Measurements from ENCODE around the gene MARCHF11.
A peak's percentile ranks its signal among the peaks of the same experiment; 100 is the strongest.

Gene MARCHF11

GRCh38 chr5:16179511-16179935, at the start of gene MARCHF11:
Gene MARCHF11, minus strand, starts transcription at chr5:16179791. Its CDS starts 216 bp downstream, at chr5:16179575.
- Histone ChIP-seq H3K36me3 (no peaks in the 10 kb centered on the region), H3K27me3 (ENCODE audit: insufficient read depth, low read depth, severe bottlenecking) (no peaks in the 10 kb centered on the region), H3K27ac (peak within 1 kb of the TSS; percentile 28; the same call in 1 of the 2 replicates), H3K4me3 (ENCODE audit: low read depth, low read length) (peak within 1 kb of the TSS; percentile 87), H3K9me3 (ENCODE audit: severe bottlenecking) (no peaks in the 10 kb centered on the region)
- TF ChIP-seq CTCF (IDR thresholded peaks at IDR 0.05; ENCODE audit: low read depth, low read length): no peak
- DNase-seq: peak; percentile 84

- Histone ChIP-seq H3K9me3 (ENCODE audit: severe bottlenecking) (peaks cover 12% of the 10 kb centered on the region), H3K27ac (no peak overlapping the region), H3K27me3 (ENCODE audit: insufficient read depth, low read depth, severe bottlenecking) (no peaks in the 10 kb centered on the region), H3K4me3 (ENCODE audit: low read depth, low read length) (no peak overlapping the region), H3K36me3 (no peaks in the 10 kb centered on the region)
- no peak for DNase-seq
- no peak for TF ChIP-seq CTCF (IDR thresholded peaks at IDR 0.05; ENCODE audit: low read depth, low read length)
These were observed 46.3 kb upstream of the MARCHF11 start for GRCh38 chr5:16225927-16226326.

GRCh38 chr5:16192311-16192710, 12.7 kb upstream of the MARCHF11 start:
- Histone ChIP-seq H3K9me3 (ENCODE audit: severe bottlenecking) (no peaks in the 10 kb centered on the region), H3K27me3 (ENCODE audit: insufficient read depth, low read depth, severe bottlenecking) (no peaks in the 10 kb centered on the region), H3K4me3 (ENCODE audit: low read depth, low read length) (no peak overlapping the region), H3K27ac (no peak overlapping the region), H3K36me3 (no peaks in the 10 kb centered on the region)
- TF ChIP-seq CTCF (IDR thresholded peaks at IDR 0.05; ENCODE audit: low read depth, low read length): no peak
- no peak for DNase-seq

GRCh38 chr5:16180789-16181082, 1.1 kb upstream of the MARCHF11 start:
- no peaks in the 10 kb centered on the region for H3K27me3 ChIP-seq (ENCODE audit: insufficient read depth, low read depth, severe bottlenecking)
- H3K9me3 ChIP-seq (ENCODE audit: severe bottlenecking): no peaks in the 10 kb centered on the region
- no peak overlapping the region for H3K27ac ChIP-seq
- no peaks in the 10 kb centered on the region for H3K36me3 ChIP-seq
- H3K4me3 ChIP-seq (ENCODE audit: low read depth, low read length): no peak overlapping the region
- no peak for DNase-seq
- no peak for TF ChIP-seq CTCF (IDR thresholded peaks at IDR 0.05; ENCODE audit: low read depth, low read length)

- peak; percentile 19 for DNase-seq
- H3K36me3 ChIP-seq: no peaks in the 10 kb centered on the region
- H3K4me3 ChIP-seq (ENCODE audit: low read depth, low read length): peak overlapping the region; percentile 87
- no peak for TF ChIP-seq CTCF (IDR thresholded peaks at IDR 0.05; ENCODE audit: low read depth, low read length)
- H3K27ac ChIP-seq: no peak overlapping the region
- H3K9me3 ChIP-seq (ENCODE audit: severe bottlenecking): no peaks in the 10 kb centered on the region
- H3K27me3 ChIP-seq (ENCODE audit: insufficient read depth, low read depth, severe bottlenecking): no peaks in the 10 kb centered on the region
These were observed 571 bp upstream of the MARCHF11 start for GRCh38 chr5:16179936-16180788.
